K562 (cell line): ENCODE measurements around the gene NIPAL3. TPM values are rescaled to one million over a fixed set of nuclear protein-coding genes. Genes with fewer than 3 reads are reported as not detected.

Experiments used
- BRCA1 ChIP-seq, 2 experiments: fragments of 450-650 bp in 1 of 2; sonication (generic) in 1 of 2; formaldehyde crosslinking in 1 of 2; IDR thresholded peaks; 2 replicates each; pipeline versions ENCODE4 v1.5.0 to v1.6.1; 2017 to 2020; ENCODE audit warnings: mild to moderate bottlenecking in 1 of 2, missing genetic modification reagents in 1 of 2
- FUS ChIP-seq: fragments of 200-400 bp; formaldehyde crosslinking; optimal IDR thresholded peaks from 2 replicates; pipeline ENCODE3; 2017; ENCODE audit warnings: low read depth, low read length
- HDAC2 ChIP-seq: fragments of 450-650 bp; IDR thresholded peaks from 2 replicates; pipeline ENCODE4 v1.6.1; 2016; ENCODE audit warnings: mild to moderate bottlenecking
- ID3 ChIP-seq, 2 experiments: fragments of 250-450 bp in 1 of 2; fragments of 450-650 bp in 1 of 2; sonication (Bioruptor Pico) in 1 of 2; IDR thresholded peaks; 2 replicates each; pipeline versions ENCODE4 v1.6.1 to v1.8.0; 2016 to 2021; ENCODE audit warnings: mild to moderate bottlenecking in 2 of 2, moderate library complexity in 2 of 2, missing compliant biosample characterization in 1 of 2, missing genetic modification characterization in 1 of 2
- KAT8 ChIP-seq: fragments of 450-650 bp; IDR thresholded peaks from 2 replicates; pipeline ENCODE4 v1.6.1; 2016; ENCODE audit warnings: low read depth, mild to moderate bottlenecking
- MYNN ChIP-seq, 2 experiments: sonication (generic); formaldehyde crosslinking in 1 of 2; IDR thresholded peaks; 2 replicates each; pipeline versions ENCODE4 v1.5.0 to v1.6.1; 2016 to 2020; ENCODE audit warnings: antibody characterized with exemption in 1 of 2, missing genetic modification reagents in 1 of 2
- OTX1 ChIP-seq: fragments of 450-650 bp; formaldehyde crosslinking; IDR thresholded peaks from 2 replicates; pipeline ENCODE4 v1.4.0; 2022; ENCODE audit warnings: mild to moderate bottlenecking
- TFAM ChIP-seq: fragments of 250-450 bp; sonication (Bioruptor Pico); conservative IDR thresholded peaks from 2 replicates; pipeline ENCODE4 v1.5.0; 2021; ENCODE audit warnings: mild to moderate bottlenecking, moderate library complexity
- polyA plus RNA-seq, 8 experiments: library from polyadenylated mRNA; depleted of rRNA in 4 of 8; stranded (reverse) in 5 of 8; unstranded in 3 of 8; fragments of >200 nt; fragmentation: Nextera tagmentation in 2 of 8; fragmentation: Illumina TruSeq in 1 of 8; extraction: Ambion mirVana in 2 of 8; extraction: Trizol in 1 of 8; gene quantifications; 2 replicates each; pipeline versions ENCODE4 v1.2.1 to v1.2.3, GENCODE V29; 2011 to 2014; ENCODE audit warnings: inconsistent platforms in 1 of 8, missing spikeins in 1 of 8
- total RNA-seq, 7 experiments: library from RNA; depleted of rRNA in 6 of 7; stranded (reverse); fragments of >200 nt in 6 of 7; fragmentation: Illumina TruSeq in 2 of 7; extraction: Trizol in 2 of 7; gene quantifications; 2 replicates each; pipeline versions ENCODE4 v1.2.1 to v1.2.3, GENCODE V29; 2011 to 2021; ENCODE audit warnings: low replicate concordance in 1 of 7
- TF ChIP-seq, protein P1 (sequence below): sonication (generic); formaldehyde crosslinking; IDR thresholded peaks from 2 replicates; pipeline ENCODE4 v1.8.0; 2022; ENCODE audit warnings: mild to moderate bottlenecking, missing genetic modification reagents
- TF ChIP-seq, protein P2 (sequence below): fragments of 450-650 bp; conservative IDR thresholded peaks from 2 replicates; pipeline ENCODE4 v1.6.1; 2016; ENCODE audit warnings: missing genetic modification characterization, low read depth, mild to moderate bottlenecking, missing compliant biosample characterization, moderate library complexity

Gene NIPAL3
- total and polyA plus RNA-seq, 9 of the 15 experiments (the other 6 are each of a cell fraction or from before 2014, with no cell fraction given): 10.5 to 26.3 (median 16.0) TPM

DNA sequence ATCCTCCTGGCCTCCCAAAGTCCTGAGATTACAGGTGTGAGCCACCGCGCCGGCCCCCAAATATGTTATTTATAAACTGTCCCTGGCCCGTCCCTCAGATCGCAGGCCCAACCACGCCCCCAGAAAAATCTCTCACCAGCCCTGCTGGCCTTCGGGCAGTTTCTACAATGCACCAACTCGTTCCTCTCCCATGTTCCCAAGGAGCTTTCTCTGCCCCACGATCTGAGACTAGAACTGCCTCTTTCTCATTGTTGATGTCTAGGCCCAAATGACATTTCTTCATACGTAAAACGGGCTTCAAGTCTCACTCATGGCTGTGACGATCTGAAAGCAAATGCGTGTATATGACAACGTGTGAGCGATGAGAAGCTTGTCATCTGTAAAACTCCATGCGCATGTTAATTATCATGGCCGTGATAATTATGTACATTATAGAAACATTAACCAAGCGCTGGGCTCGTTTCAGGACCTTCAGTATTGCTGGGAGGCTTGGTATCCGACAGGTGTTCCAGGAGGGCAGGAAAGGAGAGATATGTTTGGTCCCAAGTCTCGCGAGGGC lies 748 bp upstream of the NIPAL3 start (continued):
- TF ChIP-seq, protein P1, sequence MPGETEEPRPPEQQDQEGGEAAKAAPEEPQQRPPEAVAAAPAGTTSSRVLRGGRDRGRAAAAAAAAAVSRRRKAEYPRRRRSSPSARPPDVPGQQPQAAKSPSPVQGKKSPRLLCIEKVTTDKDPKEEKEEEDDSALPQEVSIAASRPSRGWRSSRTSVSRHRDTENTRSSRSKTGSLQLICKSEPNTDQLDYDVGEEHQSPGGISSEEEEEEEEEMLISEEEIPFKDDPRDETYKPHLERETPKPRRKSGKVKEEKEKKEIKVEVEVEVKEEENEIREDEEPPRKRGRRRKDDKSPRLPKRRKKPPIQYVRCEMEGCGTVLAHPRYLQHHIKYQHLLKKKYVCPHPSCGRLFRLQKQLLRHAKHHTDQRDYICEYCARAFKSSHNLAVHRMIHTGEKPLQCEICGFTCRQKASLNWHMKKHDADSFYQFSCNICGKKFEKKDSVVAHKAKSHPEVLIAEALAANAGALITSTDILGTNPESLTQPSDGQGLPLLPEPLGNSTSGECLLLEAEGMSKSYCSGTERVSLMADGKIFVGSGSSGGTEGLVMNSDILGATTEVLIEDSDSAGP (CRISPR knock-in tag): peak; percentile 47; the same call in 1 of the 2 replicates
- TF ChIP-seq HDAC2 (no peak), FUS (no peak), TFAM (CRISPR knock-in tag) (no peak), OTX1 (CRISPR knock-in tag) (no peak), MYNN (IDR thresholded peaks at IDR 0.05) (no peak), MYNN (CRISPR knock-in tag; IDR thresholded peaks at IDR 0.05) (no peak), BRCA1 (IDR thresholded peaks at IDR 0.05) (no peak), BRCA1 (CRISPR knock-in tag; IDR thresholded peaks at IDR 0.05) (0 out of 2 replicates have a peak, but pooled peaks have one; percentile 68), ID3 (CRISPR knock-in tag; IDR thresholded peaks at IDR 0.05) (no peak), ID3 (tag; IDR thresholded peaks at IDR 0.05) (0 out of 2 replicates have a peak, but pooled peaks have one; percentile 46), KAT8 (no peak)
- TF ChIP-seq, protein P2, sequence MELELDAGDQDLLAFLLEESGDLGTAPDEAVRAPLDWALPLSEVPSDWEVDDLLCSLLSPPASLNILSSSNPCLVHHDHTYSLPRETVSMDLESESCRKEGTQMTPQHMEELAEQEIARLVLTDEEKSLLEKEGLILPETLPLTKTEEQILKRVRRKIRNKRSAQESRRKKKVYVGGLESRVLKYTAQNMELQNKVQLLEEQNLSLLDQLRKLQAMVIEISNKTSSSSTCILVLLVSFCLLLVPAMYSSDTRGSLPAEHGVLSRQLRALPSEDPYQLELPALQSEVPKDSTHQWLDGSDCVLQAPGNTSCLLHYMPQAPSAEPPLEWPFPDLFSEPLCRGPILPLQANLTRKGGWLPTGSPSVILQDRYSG (tag): no peak
